Stomach (tissue), 4 donors: Measurements from ENCODE around the gene TSC22D1.

Source experiments
- CTCF ChIP-seq, 7 experiments: fragments of 450-650 bp in 4 of 7; fragments of 200-600 bp in 3 of 7; sonication (generic) in 3 of 7; IDR thresholded peaks; one replicate each; pipeline ENCODE4 v1.5.1; 2016 to 2019; ENCODE audit warnings: antibody characterized with exemption in 7 of 7, control low read depth in 2 of 7, mild to moderate bottlenecking in 1 of 7
- EP300 ChIP-seq: sonication (generic); formaldehyde crosslinking; IDR thresholded peaks from one replicate; pipeline ENCODE4 v1.6.1; 2017; ENCODE audit warnings: antibody characterized with exemption
- POLR2A ChIP-seq, 4 donors: fragments of 450-650 bp; IDR thresholded peaks; one replicate each; pipeline ENCODE4 v1.6.1; 2016; ENCODE audit warnings: antibody characterized with exemption in 4 of 4, control low read depth in 2 of 4, mild to moderate bottlenecking in 1 of 4, moderate library complexity in 1 of 4

DNA sequence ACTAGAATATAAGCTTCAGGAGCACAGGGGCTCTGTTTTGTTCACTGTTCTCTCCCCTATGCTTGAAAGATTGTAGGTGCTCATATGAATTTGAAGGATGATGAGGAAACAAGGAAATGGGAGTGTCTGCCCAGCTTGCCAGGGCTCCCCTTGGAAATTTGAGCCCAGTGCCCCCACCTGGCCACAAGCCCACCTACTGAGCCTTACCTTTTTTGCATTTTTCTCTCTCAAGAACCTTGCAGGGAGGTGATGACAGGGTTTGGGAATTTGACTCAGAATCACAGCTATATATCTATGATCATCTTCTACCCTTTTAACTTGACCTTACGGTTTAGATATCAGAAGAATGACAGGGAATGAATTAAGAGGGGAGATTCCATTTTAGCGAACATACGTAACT lies 168.8 kb downstream of the TSC22D1 start:
- TF ChIP-seq CTCF (IDR thresholded peaks at IDR 0.05) (no peak), EP300 (no peak), POLR2A (IDR thresholded peaks at IDR 0.05) (no peak)
